ENCODE results near the gene LAMTOR5. TPM values are rescaled to one million over a fixed set of nuclear protein-coding genes. Genes with fewer than 3 reads are reported as not detected.
A peak's percentile ranks its signal among the peaks of the same experiment; 100 is the strongest.
"Not testable (repeated sequence)": the region's sequence is repeated elsewhere in the genome, so short reads cannot be mapped to it uniquely, and the experiment has no call there.

LAMTOR5 gene
- total RNA-seq, 1 donor from 2014 or later = 102 TPM

- no peak for ATAC-seq
These were observed 18.2 kb upstream of the LAMTOR5 start for GRCh38 chr1:110425612-110426152.

- no peak for ATAC-seq
These were observed 17.5 kb upstream of the LAMTOR5 start for GRCh38 chr1:110424699-110425611.

- ATAC-seq = peak; percentile 26
These were observed 13.6 kb upstream of the LAMTOR5 start for GRCh38 chr1:110420874-110421793.

- no peak for ATAC-seq
These were observed 12.6 kb upstream of the LAMTOR5 start for GRCh38 chr1:110420023-110420662.

GRCh38 chr1:110418729-110419128 lies 11.2 kb upstream of the LAMTOR5 start:
- no peak for ATAC-seq

- ATAC-seq = not testable (repeated sequence)
These were observed 5.6 kb upstream of the LAMTOR5 start for GRCh38 chr1:110413045-110413444.

- peak; percentile 78 for ATAC-seq
These were observed 5.1 kb upstream of the LAMTOR5 start for GRCh38 chr1:110412576-110412975.

GRCh38 chr1:110411173-110411735 lies 3.8 kb upstream of the LAMTOR5 start:
- no peak for ATAC-seq

GRCh38 chr1:110409316-110409715 lies 1.8 kb upstream of the LAMTOR5 start:
- ATAC-seq = no peak

- ATAC-seq = no peak
These were observed 994 bp upstream of the LAMTOR5 start for GRCh38 chr1:110408488-110408887.

- peak; percentile 44 for ATAC-seq
These were observed 1.1 kb downstream of the LAMTOR5 start for GRCh38 chr1:110406407-110406806.

GRCh38 chr1:110404401-110404800 lies 3.1 kb downstream of the LAMTOR5 start:
- no peak for ATAC-seq

- ATAC-seq = no peak
These were observed 3.7 kb downstream of the LAMTOR5 start for GRCh38 chr1:110403805-110404204.

GRCh38 chr1:110396259-110396958 lies 11.1 kb downstream of the LAMTOR5 start:
- not testable (repeated sequence) for ATAC-seq

GRCh38 chr1:110394493-110394820 lies 13.0 kb downstream of the LAMTOR5 start:
- ATAC-seq = no peak

GRCh38 chr1:110393691-110394492 lies 13.6 kb downstream of the LAMTOR5 start:
- ATAC-seq = peak; percentile 71

- no peak for ATAC-seq
These were observed 14.2 kb downstream of the LAMTOR5 start for GRCh38 chr1:110393286-110393685.

GRCh38 chr1:110390692-110391245 lies 16.7 kb downstream of the LAMTOR5 start, which contains the start of gene SLC16A4:
SLC16A4 (minus strand) TSS chr1:110391026; CDS start chr1:110389323, 1,703 bp downstream.
- no peak for ATAC-seq

GRCh38 chr1:110390096-110390495 lies 17.4 kb downstream of the LAMTOR5 start:
- no peak for ATAC-seq

Data from esophagus mucosa (tissue), 1 donor.